Nephron (organoid): ENCODE measurements around the gene CRMP1.
"Not testable (repeated sequence)": the region's sequence is repeated elsewhere in the genome, so short reads cannot be mapped to it uniquely, and the experiment has no call there.

ENCODE experiments used
- H3K27ac Mint-ChIP-seq, 3 experiments: 2 replicates each; pipeline ENCODE4 v1.8.0; 2020; ENCODE audit warnings: mixed read lengths in 3 of 3, mild to moderate bottlenecking in 2 of 3, moderate library complexity in 1 of 3
- H3K27me3 Mint-ChIP-seq: 2 replicates; pipeline ENCODE4 v1.8.0; 2021; ENCODE audit warnings: low read depth, mild to moderate bottlenecking, moderate library complexity, mixed read lengths
- H3K36me3 Mint-ChIP-seq: 2 replicates; pipeline ENCODE4 v1.8.0; 2020; ENCODE audit warnings: low read depth, mixed read lengths
- H3K4me1 Mint-ChIP-seq: 2 replicates; pipeline ENCODE4 v1.8.0; 2020; ENCODE audit warnings: mixed read lengths
- H3K4me3 Mint-ChIP-seq, 3 experiments: 2 replicates each; pipeline ENCODE4 v1.8.0; 2020; ENCODE audit warnings: mild to moderate bottlenecking in 3 of 3, mixed read lengths in 3 of 3, moderate library complexity in 2 of 3
- H3K9me3 Mint-ChIP-seq: 2 replicates; pipeline ENCODE4 v1.8.0; 2020; ENCODE audit warnings: mixed read lengths
- CTCF ChIP-seq, 3 experiments: fragments of 200-600 bp; sonication (generic); IDR thresholded peaks; one replicate each; pipeline ENCODE4 v1.5.0; 2021; ENCODE audit warnings: antibody characterized with exemption in 3 of 3; ENCODE audit not compliant: unreplicated experiment in 3 of 3

The CRMP1 gene

GRCh38 chr4:5866841-5867813 lies 25.8 kb downstream of the CRMP1 start:
- Mint-ChIP-seq H3K36me3 (peaks cover 5% of the 10 kb centered on the region), H3K9me3 (no peaks in the 10 kb centered on the region), H3K27ac (no peak overlapping the region), H3K27me3 (no peaks in the 10 kb centered on the region), H3K4me1 (peaks cover 13% of the 10 kb centered on the region), H3K4me3 (no peak overlapping the region)
- TF ChIP-seq CTCF (IDR thresholded peaks at IDR 0.05; ENCODE audit: unreplicated experiment in 3 of 3) = no peak

GRCh38 chr4:5865896-5866599 lies 26.8 kb downstream of the CRMP1 start:
- Mint-ChIP-seq H3K36me3 (peaks cover 5% of the 10 kb centered on the region), H3K4me3 (no peak overlapping the region), H3K27me3 (peaks cover 7% of the 10 kb centered on the region), H3K27ac (no peak overlapping the region), H3K9me3 (no peaks in the 10 kb centered on the region), H3K4me1 (peaks cover 13% of the 10 kb centered on the region)
- no peak for TF ChIP-seq CTCF (IDR thresholded peaks at IDR 0.05; ENCODE audit: unreplicated experiment in 3 of 3)

- H3K4me3 Mint-ChIP-seq = no peak overlapping the region
- peaks cover 6% of the 10 kb centered on the region for H3K4me1 Mint-ChIP-seq
- TF ChIP-seq CTCF (IDR thresholded peaks at IDR 0.05; ENCODE audit: unreplicated experiment in 3 of 3) = no peak
- no peaks in the 10 kb centered on the region for H3K9me3 Mint-ChIP-seq
- H3K27me3 Mint-ChIP-seq = peaks cover 8% of the 10 kb centered on the region
- H3K36me3 Mint-ChIP-seq = peaks cover 3% of the 10 kb centered on the region
- no peak overlapping the region for H3K27ac Mint-ChIP-seq
These were observed 29.3 kb downstream of the CRMP1 start for GRCh38 chr4:5863461-5864113.

- H3K9me3 Mint-ChIP-seq = no peaks in the 10 kb centered on the region
- TF ChIP-seq CTCF (IDR thresholded peaks at IDR 0.05; ENCODE audit: unreplicated experiment in 3 of 3) = no peak
- H3K27ac Mint-ChIP-seq = no peak overlapping the region
- peaks cover 8% of the 10 kb centered on the region for H3K27me3 Mint-ChIP-seq
- H3K36me3 Mint-ChIP-seq = peaks cover 3% of the 10 kb centered on the region
- H3K4me1 Mint-ChIP-seq = no peaks in the 10 kb centered on the region
- H3K4me3 Mint-ChIP-seq = no peak overlapping the region
These were observed 34.7 kb downstream of the CRMP1 start for GRCh38 chr4:5858020-5858769.

- H3K27me3 Mint-ChIP-seq = peaks cover 8% of the 10 kb centered on the region
- no peak for TF ChIP-seq CTCF (IDR thresholded peaks at IDR 0.05; ENCODE audit: unreplicated experiment in 3 of 3)
- H3K27ac Mint-ChIP-seq = no peak overlapping the region
- H3K4me3 Mint-ChIP-seq = no peak overlapping the region
- no peaks in the 10 kb centered on the region for H3K4me1 Mint-ChIP-seq
- H3K36me3 Mint-ChIP-seq = peaks cover 3% of the 10 kb centered on the region
- no peaks in the 10 kb centered on the region for H3K9me3 Mint-ChIP-seq
These were observed 35.7 kb downstream of the CRMP1 start for GRCh38 chr4:5857199-5857598.

- H3K4me3 Mint-ChIP-seq, H3K4me1 Mint-ChIP-seq, H3K27me3 Mint-ChIP-seq, H3K27ac Mint-ChIP-seq, H3K36me3 Mint-ChIP-seq, H3K9me3 Mint-ChIP-seq: not testable (repeated sequence)
These were observed 36.5 kb downstream of the CRMP1 start for GRCh38 chr4:5856362-5856761.
